ENCODE results near the gene DPP10. TPM values are rescaled to one million over a fixed set of nuclear protein-coding genes. Genes with fewer than 3 reads are reported as not detected.

Gene DPP10
- total RNA-seq, 1 donor = not detected

DNA sequence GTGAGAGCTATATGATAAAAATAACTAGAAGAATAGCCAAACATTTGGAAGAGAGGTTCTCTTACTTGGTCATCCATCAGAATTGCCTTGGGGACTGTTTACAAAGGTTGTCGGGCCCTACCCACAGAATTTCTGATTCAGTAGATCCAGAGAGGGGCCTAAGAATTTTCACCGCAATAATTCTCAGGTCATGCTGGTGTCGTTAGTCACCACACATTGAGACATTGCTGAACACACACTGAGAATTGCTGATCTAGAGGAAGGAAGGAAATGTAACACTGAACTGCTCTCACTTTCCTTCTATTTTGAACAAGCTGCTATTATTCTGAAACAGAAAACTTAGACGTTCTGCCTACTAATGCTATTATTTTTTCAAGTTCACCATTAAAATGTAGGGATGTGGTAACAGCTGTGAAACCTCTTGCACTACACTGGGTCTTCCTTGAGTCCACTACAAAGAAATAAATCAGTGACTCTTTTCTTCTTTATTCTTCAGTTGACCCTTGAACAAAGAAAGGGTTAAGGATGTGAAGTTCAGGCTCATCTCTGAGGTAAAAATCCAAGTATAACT is 491.3 kb downstream of the DPP10 start:
- no peak overlapping the region for H3K4me3 ChIP-seq (ENCODE audit: low read depth, low read length)
- TF ChIP-seq, protein P1, sequence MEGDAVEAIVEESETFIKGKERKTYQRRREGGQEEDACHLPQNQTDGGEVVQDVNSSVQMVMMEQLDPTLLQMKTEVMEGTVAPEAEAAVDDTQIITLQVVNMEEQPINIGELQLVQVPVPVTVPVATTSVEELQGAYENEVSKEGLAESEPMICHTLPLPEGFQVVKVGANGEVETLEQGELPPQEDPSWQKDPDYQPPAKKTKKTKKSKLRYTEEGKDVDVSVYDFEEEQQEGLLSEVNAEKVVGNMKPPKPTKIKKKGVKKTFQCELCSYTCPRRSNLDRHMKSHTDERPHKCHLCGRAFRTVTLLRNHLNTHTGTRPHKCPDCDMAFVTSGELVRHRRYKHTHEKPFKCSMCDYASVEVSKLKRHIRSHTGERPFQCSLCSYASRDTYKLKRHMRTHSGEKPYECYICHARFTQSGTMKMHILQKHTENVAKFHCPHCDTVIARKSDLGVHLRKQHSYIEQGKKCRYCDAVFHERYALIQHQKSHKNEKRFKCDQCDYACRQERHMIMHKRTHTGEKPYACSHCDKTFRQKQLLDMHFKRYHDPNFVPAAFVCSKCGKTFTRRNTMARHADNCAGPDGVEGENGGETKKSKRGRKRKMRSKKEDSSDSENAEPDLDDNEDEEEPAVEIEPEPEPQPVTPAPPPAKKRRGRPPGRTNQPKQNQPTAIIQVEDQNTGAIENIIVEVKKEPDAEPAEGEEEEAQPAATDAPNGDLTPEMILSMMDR (IDR thresholded peaks at IDR 0.05; ENCODE audit: insufficient read depth, low read length) = no peak
- DNase-seq (ENCODE audit: low read depth) = no peak

DNA sequence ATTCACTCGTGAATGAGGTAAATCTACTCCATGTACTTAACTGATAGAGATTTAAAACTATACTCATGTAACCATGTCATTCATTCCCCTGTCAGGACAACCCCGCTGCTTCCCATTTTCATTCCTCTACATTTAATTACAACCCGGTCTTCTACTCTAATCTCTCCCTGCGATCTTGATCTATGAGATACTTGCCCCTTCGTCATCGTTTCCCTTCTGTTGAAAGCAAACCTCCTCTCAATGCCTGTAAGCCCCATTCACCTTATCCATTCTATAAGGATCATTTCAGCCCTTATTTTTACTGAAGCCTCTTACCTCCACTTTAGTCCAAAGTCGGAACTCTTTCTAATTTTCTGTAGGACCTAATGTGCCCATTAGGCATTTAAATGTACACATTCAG is 492.6 kb downstream of the DPP10 start:
- no peak overlapping the region for H3K4me3 ChIP-seq (ENCODE audit: low read depth, low read length)
- no peak for DNase-seq (ENCODE audit: low read depth)
- TF ChIP-seq, protein P1 (IDR thresholded peaks at IDR 0.05; ENCODE audit: insufficient read depth, low read length) = no peak

DNA sequence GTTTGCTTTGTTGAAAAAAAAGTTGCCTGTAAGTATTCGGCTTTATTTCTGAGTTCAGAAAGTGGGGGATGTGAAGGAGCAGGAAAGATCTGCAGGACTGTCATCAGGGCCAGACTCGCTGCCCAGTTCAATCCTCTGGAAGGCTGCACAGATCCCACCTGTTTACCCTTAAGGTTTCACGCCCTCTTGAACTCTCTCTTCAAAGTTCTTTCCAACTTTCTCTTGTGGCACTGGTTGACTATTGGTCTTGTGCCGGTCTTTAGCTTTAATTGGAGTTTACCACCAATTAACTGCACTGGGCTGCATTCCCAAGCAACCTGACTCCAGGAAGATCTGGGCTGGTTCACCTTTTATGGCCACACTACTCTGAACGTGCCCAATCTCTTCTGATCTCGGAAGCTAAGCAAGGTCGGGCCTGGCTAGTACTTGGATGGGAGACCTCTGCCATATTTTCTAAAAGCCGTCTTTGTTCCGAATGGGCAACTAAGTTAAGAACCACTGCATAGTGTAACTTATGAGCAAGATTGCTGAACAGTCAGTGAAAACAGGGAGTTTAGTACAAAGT is 495.0 kb downstream of the DPP10 start:
- TF ChIP-seq, protein P1 (IDR thresholded peaks at IDR 0.05; ENCODE audit: insufficient read depth, low read length) = no peak
- no peak for DNase-seq (ENCODE audit: low read depth)
- H3K4me3 ChIP-seq (ENCODE audit: low read depth, low read length) = no peak overlapping the region

DNA sequence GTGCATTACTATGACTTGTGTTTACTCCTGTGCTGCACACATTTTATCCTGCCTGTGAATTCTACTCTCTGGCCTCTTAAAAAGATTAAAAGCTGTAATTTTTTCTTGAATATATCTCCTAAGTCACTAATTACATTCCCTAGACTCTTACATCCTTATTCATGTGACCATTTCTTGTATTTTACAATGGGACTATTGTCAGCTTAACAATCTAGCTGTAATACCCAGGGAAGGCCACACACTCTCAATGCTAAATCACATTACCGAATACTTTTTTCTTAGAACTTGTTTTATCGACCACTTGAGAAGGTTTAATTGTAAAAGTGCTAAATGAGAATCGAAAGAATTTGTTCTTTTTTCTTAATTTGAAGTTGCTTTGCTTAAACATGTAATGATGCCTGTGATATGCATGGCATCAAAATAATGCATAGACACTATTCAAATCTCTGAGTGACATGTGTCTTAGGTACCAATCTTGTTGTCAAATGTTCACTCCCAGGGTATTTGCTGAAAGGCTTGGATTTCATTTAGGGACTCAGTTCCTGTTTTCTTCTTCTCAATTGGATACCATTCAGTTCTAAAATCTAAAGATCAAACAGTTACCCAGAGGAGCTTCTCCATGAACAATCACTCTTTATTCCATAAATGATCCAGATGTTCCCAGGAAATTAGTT is 498.5 kb downstream of the DPP10 start:
- no peak for DNase-seq (ENCODE audit: low read depth)
- TF ChIP-seq, protein P1 (IDR thresholded peaks at IDR 0.05; ENCODE audit: insufficient read depth, low read length) = no peak
- H3K4me3 ChIP-seq (ENCODE audit: low read depth, low read length) = no peak overlapping the region

DNA sequence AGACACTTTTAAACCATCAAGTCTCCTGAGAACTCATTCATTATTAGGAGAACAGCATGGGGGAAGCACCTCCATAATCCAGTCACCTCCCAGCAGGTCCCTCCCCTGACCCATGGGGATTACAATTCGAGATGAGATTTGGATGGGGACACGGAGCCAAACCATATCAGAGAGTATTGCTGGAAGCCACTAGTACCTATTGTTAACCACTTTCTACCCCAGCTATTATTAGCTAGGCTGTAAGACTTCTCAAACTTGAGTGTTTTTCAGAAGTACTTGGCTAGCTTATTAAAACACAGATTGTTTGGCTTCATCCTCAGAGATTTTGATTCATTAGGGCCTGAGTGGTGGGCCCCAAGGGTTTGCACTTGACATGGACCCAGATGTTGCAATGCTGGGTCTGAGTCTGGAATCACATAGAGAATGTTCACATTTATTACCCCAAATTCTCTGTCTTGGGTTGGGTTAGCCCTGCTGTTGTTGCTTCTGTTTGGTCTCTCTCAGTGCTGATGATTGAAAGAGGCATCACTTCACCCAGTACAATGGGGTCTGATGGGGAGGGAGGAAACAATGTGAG is 506.9 kb downstream of the DPP10 start:
- DNase-seq (ENCODE audit: low read depth) = no peak
- no peak overlapping the region for H3K4me3 ChIP-seq (ENCODE audit: low read depth, low read length)
- TF ChIP-seq, protein P1 (IDR thresholded peaks at IDR 0.05; ENCODE audit: insufficient read depth, low read length) = no peak

DNA sequence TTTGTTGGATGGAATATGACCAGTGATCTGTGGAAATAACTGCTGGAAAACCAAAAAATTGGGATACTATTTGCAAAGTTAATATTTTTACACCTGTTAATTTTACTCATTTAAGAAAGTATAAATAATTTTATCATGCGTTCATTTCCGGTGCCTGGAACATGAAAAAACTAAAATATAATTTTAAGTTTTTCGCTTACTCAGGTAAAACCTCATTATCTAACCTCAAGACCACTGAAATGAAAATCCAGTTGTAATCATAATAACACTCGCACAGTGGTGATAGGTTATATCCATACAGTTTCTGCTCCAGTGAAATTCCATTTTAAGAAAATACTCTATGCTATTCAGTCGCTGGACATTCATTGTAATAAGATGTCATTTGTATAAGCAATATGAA is 517.9 kb downstream of the DPP10 start:
- no peak overlapping the region for H3K4me3 ChIP-seq (ENCODE audit: low read depth, low read length)
- DNase-seq (ENCODE audit: low read depth) = no peak
- TF ChIP-seq, protein P1 (IDR thresholded peaks at IDR 0.05; ENCODE audit: insufficient read depth, low read length) = no peak
